H1 (cell line): ENCODE measurements around the gene TFR2. TPM values are rescaled to one million over a fixed set of nuclear protein-coding genes. Genes with fewer than 3 reads are reported as not detected.

Source experiments
- CTCF ChIA-PET: fragments of 300-600 bp; sonication (Branson Sonifier 250); formaldehyde crosslinking; loops from one replicate; lab custom pipeline; 2021; ENCODE audit not compliant: partially characterized antibody; lab: Charles Lee
- POLR2A ChIA-PET: fragments of 300-600 bp; sonication (Branson Sonifier 250); formaldehyde crosslinking; loops from one replicate; lab custom pipeline; 2021; ENCODE audit warnings: inconsistent platforms; ENCODE audit not compliant: partially characterized antibody; lab: Charles Lee
- DNase-seq, 2 experiments: peaks; one replicate each; pipeline versions ENCODE4 v3.0.0 to v3.0.0-alpha.2; 2010 to 2022; ENCODE audit warnings: low spot score in 2 of 2, low read depth in 1 of 2, mixed read lengths in 1 of 2
- FAIRE-seq: peaks from 2 replicates; lab custom pipeline; 2011; peaks lifted over from hg19 to GRCh38; lab: Jason Lieb, UNC
- H2AFZ ChIP-seq: 2 replicates; pipeline ENCODE4 v1.8.1; 2012; ENCODE audit warnings: low read length, inconsistent platforms
- H2AK5ac ChIP-seq: 2 replicates; pipeline ENCODE4 v1.6.1; 2013; ENCODE audit warnings: low read depth, low read length
- H2BK120ac ChIP-seq: replicated peaks from 2 replicates; pipeline ENCODE3; 2013; ENCODE audit warnings: low read depth, low read length, inconsistent platforms
- H2BK12ac ChIP-seq: 2 replicates; pipeline ENCODE4 v1.6.1; 2013; ENCODE audit warnings: low read depth, low read length
- H2BK15ac ChIP-seq: 2 replicates; pipeline ENCODE4 v1.6.1; 2013; ENCODE audit warnings: low read length
- H2BK20ac ChIP-seq: 2 replicates; pipeline ENCODE4 v1.6.1; 2013; ENCODE audit warnings: low read length
- H2BK5ac ChIP-seq: 2 replicates; pipeline ENCODE4 v1.6.1; 2013; ENCODE audit warnings: low read depth, low read length
- H3K14ac ChIP-seq: 2 replicates; pipeline ENCODE4 v1.6.1; 2013; ENCODE audit warnings: inconsistent platforms; ENCODE audit not compliant: insufficient read length
- H3K18ac ChIP-seq: 2 replicates; pipeline ENCODE4 v1.6.1; 2013; ENCODE audit warnings: low read length; ENCODE audit errors: extremely low read depth
- H3K23ac ChIP-seq: 2 replicates; pipeline ENCODE4 v1.6.1; 2013; ENCODE audit warnings: inconsistent platforms; ENCODE audit not compliant: insufficient read length
- H3K23me2 ChIP-seq: 2 replicates; pipeline ENCODE4 v1.6.1; 2013; ENCODE audit warnings: low read depth, low read length
- H3K27ac ChIP-seq: 2 replicates; pipeline ENCODE4 v1.6.1; 2011; ENCODE audit warnings: low read depth, low read length, inconsistent platforms
- H3K27me3 ChIP-seq, 4 experiments: replicated peaks in 1 of 4; 1 replicate in 1 of 4; 2 replicates in 3 of 4; pipeline versions ENCODE4 v1.6.1 to v1.8.1; 2011 to 2013; ENCODE audit warnings: low read length in 3 of 4, mild to moderate bottlenecking in 3 of 4, inconsistent platforms in 2 of 4, mixed read lengths in 2 of 4, moderate library complexity in 1 of 4; ENCODE audit not compliant: control insufficient read depth in 3 of 4, insufficient read depth in 3 of 4; ENCODE audit errors: extremely low read depth in 1 of 4
- H3K36me3 ChIP-seq, 4 experiments: 2 replicates each; pipeline versions ENCODE4 v1.6.1 to v1.8.1; 2011 to 2013; ENCODE audit warnings: mild to moderate bottlenecking in 4 of 4, low read length in 3 of 4, moderate library complexity in 2 of 4, control low read depth in 1 of 4, inconsistent platforms in 1 of 4; ENCODE audit not compliant: insufficient read depth in 4 of 4, control insufficient read depth in 2 of 4
- H3K4ac ChIP-seq: replicated peaks from 2 replicates; pipeline ENCODE3; 2013; ENCODE audit warnings: low read length, low read depth, mixed read lengths, inconsistent platforms; ENCODE audit not compliant: insufficient read length
- H3K4me1 ChIP-seq, 4 experiments: replicated peaks in 1 of 4; 1 replicate in 1 of 4; 2 replicates in 3 of 4; pipeline versions ENCODE4 v1.6.1 to v1.8.1; 2011 to 2013; ENCODE audit warnings: low read length in 3 of 4, inconsistent platforms in 2 of 4, mixed read lengths in 1 of 4; ENCODE audit not compliant: insufficient read depth in 4 of 4, control insufficient read depth in 3 of 4
- H3K4me2 ChIP-seq, 2 experiments: 2 replicates each; pipeline versions ENCODE4 v1.6.1 to v1.8.1; 2011 to 2013; ENCODE audit warnings: low read depth in 2 of 2, low read length in 2 of 2, control low read depth in 1 of 2, inconsistent platforms in 1 of 2, mild to moderate bottlenecking in 1 of 2; ENCODE audit not compliant: insufficient read depth in 1 of 2
- H3K4me3 ChIP-seq, 4 experiments: fragments of 200-600, 300-600 bp in 1 of 4; sonication (generic), shearing (Covaris generic), sonication (Bioruptor Twin) in 1 of 4; 2 replicates each; pipeline versions ENCODE4 v1.5.1 to v1.8.1; 2011 to 2016; ENCODE audit warnings: low read length in 4 of 4, low read depth in 3 of 4, control low read depth in 2 of 4, inconsistent platforms in 2 of 4, mild to moderate bottlenecking in 2 of 4, mixed read lengths in 1 of 4, moderate library complexity in 1 of 4; ENCODE audit not compliant: insufficient read depth in 2 of 4; ENCODE audit errors: extremely low read depth in 1 of 4
- H3K56ac ChIP-seq: replicated peaks from 2 replicates; pipeline ENCODE3; 2013; ENCODE audit warnings: low read depth, mild to moderate bottlenecking, mixed read lengths, low read length, inconsistent platforms; ENCODE audit not compliant: insufficient read length
- H3K79me1 ChIP-seq: 2 replicates; pipeline ENCODE4 v1.6.1; 2013; ENCODE audit warnings: low read depth, low read length, control low read depth
- H3K79me2 ChIP-seq, 2 experiments: 2 replicates each; pipeline versions ENCODE4 v1.6.1 to v1.8.1; 2012 to 2013; ENCODE audit warnings: low read length in 2 of 2, mild to moderate bottlenecking in 2 of 2, inconsistent platforms in 1 of 2; ENCODE audit not compliant: insufficient read depth in 2 of 2, control insufficient read depth in 1 of 2
- H3K9ac ChIP-seq, 4 experiments: replicated peaks in 1 of 4; 1 replicate in 1 of 4; 2 replicates in 3 of 4; pipeline versions ENCODE4 v1.6.1 to v1.8.1; 2011 to 2013; ENCODE audit warnings: low read depth in 3 of 4, low read length in 3 of 4, control low read depth in 2 of 4, mild to moderate bottlenecking in 2 of 4, moderate library complexity in 2 of 4, inconsistent platforms in 1 of 4; ENCODE audit errors: extremely low read depth in 1 of 4
- H3K9me3 ChIP-seq, 2 experiments: 2 replicates each; pipeline versions ENCODE4 v1.6.1 to v1.8.1; 2012 to 2013; ENCODE audit warnings: mild to moderate bottlenecking in 2 of 2, moderate library complexity in 2 of 2, control low read depth in 1 of 2, inconsistent platforms in 1 of 2, low read depth in 1 of 2, low read length in 1 of 2, mixed read lengths in 1 of 2; ENCODE audit not compliant: insufficient read depth in 2 of 2
- H4K20me1 ChIP-seq, 2 experiments: replicated peaks in 1 of 2; 2 replicates each; pipeline versions ENCODE3 to v1.8.1; 2011 to 2013; ENCODE audit warnings: inconsistent platforms in 2 of 2, low read length in 2 of 2, mild to moderate bottlenecking in 1 of 2; ENCODE audit not compliant: insufficient read depth in 2 of 2, control insufficient read depth in 1 of 2
- H4K5ac ChIP-seq: 2 replicates; pipeline ENCODE4 v1.6.1; 2013; ENCODE audit warnings: low read length, low read depth, mixed read lengths, inconsistent platforms; ENCODE audit not compliant: insufficient read length
- H4K8ac ChIP-seq: 2 replicates; pipeline ENCODE4 v1.8.0; 2013; ENCODE audit warnings: mild to moderate bottlenecking, moderate library complexity, low read length, inconsistent platforms; ENCODE audit not compliant: insufficient read depth; ENCODE audit errors: extremely low read depth
- H4K91ac ChIP-seq: replicated peaks from 2 replicates; pipeline ENCODE3; 2013; ENCODE audit warnings: low read length, mixed read lengths, inconsistent platforms; ENCODE audit not compliant: insufficient read length
- EGR1 ChIP-seq: IDR thresholded peaks from 2 replicates; pipeline ENCODE4 v1.6.1; 2011; ENCODE audit warnings: low read depth, low read length, borderline replicate concordance
- JUN ChIP-seq: IDR thresholded peaks from 2 replicates; pipeline ENCODE4 v1.6.1; 2011; ENCODE audit warnings: low read depth, mild to moderate bottlenecking, improper control_type of control experiment, low read length
- NRF1 ChIP-seq: IDR thresholded peaks from 2 replicates; pipeline ENCODE4 v1.6.1; 2011; ENCODE audit warnings: mild to moderate bottlenecking, low read depth, low read length, improper control_type of control experiment
- POU5F1 ChIP-seq: IDR thresholded peaks from 2 replicates; pipeline ENCODE4 v1.6.1; 2011; ENCODE audit warnings: low read depth, mild to moderate bottlenecking, low read length, moderate library complexity
- RAD21 ChIP-seq, 2 experiments: IDR thresholded peaks in 1 of 2; conservative IDR thresholded peaks in 1 of 2; 2 replicates each; pipeline ENCODE4 v1.6.1; 2011; ENCODE audit warnings: low read depth in 2 of 2, low read length in 2 of 2, improper control_type of control experiment in 1 of 2, inconsistent platforms in 1 of 2, mild to moderate bottlenecking in 1 of 2, moderate library complexity in 1 of 2
- RNF2 ChIP-seq: fragments of 200-900, 300-1000 bp; sonication (generic); IDR thresholded peaks from 2 replicates; pipeline ENCODE4 v1.7.1; 2016; ENCODE audit warnings: borderline replicate concordance, low read depth, mild to moderate bottlenecking, antibody characterized with exemption, low read length; ENCODE audit not compliant: poor library complexity, severe bottlenecking; ENCODE audit errors: missing control alignments
- SRF ChIP-seq: IDR thresholded peaks from 2 replicates; pipeline ENCODE4 v1.6.1; 2011; ENCODE audit warnings: mild to moderate bottlenecking, low read depth, low read length, moderate library complexity
- TBP ChIP-seq: IDR thresholded peaks from 2 replicates; pipeline ENCODE4 v1.6.1; 2011; ENCODE audit warnings: low read depth, low read length, improper control_type of control experiment
- TEAD4 ChIP-seq: IDR thresholded peaks from 2 replicates; pipeline ENCODE4 v1.6.1; 2012; ENCODE audit warnings: low read depth, low read length, inconsistent platforms, mixed read lengths
- WGBS, 2 experiments: shearing (Covaris generic) in 1 of 2; methylation state at CpG; one replicate each; pipeline versions ENCODE4 v1.1.6 to v1.1.7; 2013 to 2015; ENCODE audit warnings: low lambda C conversion rate in 2 of 2, mixed read lengths in 2 of 2, inconsistent platforms in 1 of 2, low coverage in 1 of 2, missing lambda C conversion rate in 1 of 2; ENCODE audit not compliant: insufficient replicate concordance in 2 of 2, insufficient coverage in 1 of 2, insufficient read length in 1 of 2; ENCODE audit errors: extremely low coverage in 1 of 2, missing lambda C conversion rate in 1 of 2; 5-methylcytosine and 5-hydroxymethylcytosine counted together
- polyA plus RNA-seq, 7 experiments: library from polyadenylated mRNA; depleted of rRNA in 3 of 7; stranded (reverse) in 5 of 7; unstranded in 2 of 7; fragments of >200 nt in 5 of 7; fragments of 200-250 nt in 2 of 7; gene quantifications; 1 replicate in 5 of 7; 2 replicates in 1 of 7; 4 replicates in 1 of 7; pipeline versions ENCODE4 v1.2.1 to v1.2.3, GENCODE V29; 2011 to 2013; ENCODE audit warnings: missing spikeins in 2 of 7, mixed read lengths in 2 of 7
- total RNA-seq: library from RNA; stranded (reverse); fragmentation: NEBNext Ultra II Directional; extraction: Animal tissue kit (Norgen Biotek cat#: 25700); gene quantifications from 2 replicates; pipeline ENCODE4 v1.2.1, GENCODE V29; 2021

The TFR2 gene
- total and polyA plus RNA-seq, 2 of the 8 experiments (the other 6 are each of a cell fraction or from before 2014, with no cell fraction given), result 4.6 to 5.7 TPM

- H4K8ac ChIP-seq, result peak within 1 kb of the TSS; percentile 37; the same call in 1 of the 2 replicates
- peak within 1 kb of the TSS; percentile 80 to 88 (median 80) for H3K4me3 ChIP-seq
- H3K23ac ChIP-seq, result no peak within 1 kb of the TSS
- H3K27me3 ChIP-seq, result peaks cover 0 to 2% (median under 1%) of the 10 kb centered on the region in 4 experiments; a peak in 3 of 7 replicates
- H2BK5ac ChIP-seq, result peak within 1 kb of the TSS; percentile 96
- H2AFZ ChIP-seq, result no peak within 1 kb of the TSS
- peak within 1 kb of the TSS; percentile 72 to 97 (median 85) for H3K9ac ChIP-seq
- H2BK20ac ChIP-seq, result 0 out of 2 replicates have a peak within 1 kb of the TSS, but pooled peaks have one; percentile 80
- peak within 1 kb of the TSS; percentile 97 for H3K18ac ChIP-seq
- peaks cover 6 to 8% (median 7%) of the 10 kb centered on the region in 4 experiments; a peak in 6 of 8 replicates for H3K36me3 ChIP-seq
- peak within 1 kb of the TSS; percentile 86 for H3K27ac ChIP-seq
- no peaks in the 10 kb centered on the region for H3K9me3 ChIP-seq
- DNase-seq, result peak; percentile 99 to 100
- no peak within 1 kb of the TSS for H3K14ac ChIP-seq
- 1% methylated on average over 42 of the region's 53 CpGs; no CpG with 5 or more reads in 1 of the 2 experiments for WGBS, 2 experiments
- peaks cover 10% of the 10 kb centered on the region for H3K23me2 ChIP-seq
- POLR2A ChIA-PET, result interaction anchor here (0.6 to 10.0 kb wide), 33 partner anchors 10 to 266 kb away, joined by 3 to 172 read pairs (median 5); partner anchors contain the start of genes AGFG2, MEPCE, MOSPD3 and PCOLCE
- H2BK120ac ChIP-seq, result no peak within 1 kb of the TSS
- no peaks in the 10 kb centered on the region; the same call in 1 of the 2 replicates for H3K79me1 ChIP-seq
- no peak within 1 kb of the TSS; the same call in 1 of the 2 replicates for H2AK5ac ChIP-seq
- H3K4me1 ChIP-seq, result peaks cover 0 to 36% (median 20%) of the 10 kb centered on the region in 4 experiments; a peak in 6 of 7 replicates
- H4K91ac ChIP-seq, result peak within 1 kb of the TSS; percentile 69
- H4K20me1 ChIP-seq, result peaks cover 2 to 5% of the 10 kb centered on the region in 2 experiments
- CTCF ChIA-PET, result interaction anchor here (0.6 to 11.4 kb wide), 23 partner anchors 9 to 340 kb away, joined by 3 to 171 read pairs (median 4); partner anchors contain the start of genes PCOLCE, POP7 and SAP25
- H3K4ac ChIP-seq, result peak within 1 kb of the TSS; percentile 76
- peak; percentile 97 for FAIRE-seq
- H4K5ac ChIP-seq, result peak within 1 kb of the TSS; percentile 83
- H3K79me2 ChIP-seq, result peaks cover 0 to 11% of the 10 kb centered on the region in 2 experiments; a peak in 1 of 4 replicates
- H2BK12ac ChIP-seq, result no peak within 1 kb of the TSS; the same call in 1 of the 2 replicates
- peak within 1 kb of the TSS; percentile 84 for H3K56ac ChIP-seq
- peak within 1 kb of the TSS; percentile 99 for H2BK15ac ChIP-seq
- peak within 1 kb of the TSS; percentile 83 to 92 for H3K4me2 ChIP-seq
- no peak for TF ChIP-seq EGR1
- TF ChIP-seq POU5F1, result no peak
- TF ChIP-seq TBP, result peak; percentile 72; the same call in 1 of the 2 replicates
- TF ChIP-seq RNF2, result no peak
- TF ChIP-seq RAD21 (IDR thresholded peaks at IDR 0.05 in 1 of 2, conservative IDR thresholded peaks at IDR 0.05 in 1 of 2; ENCODE audit: low read depth in 2 of 2, low read length in 2 of 2), result 0 out of 4 replicates have a peak, but pooled peaks of 1 of the 2 experiments have one; percentile 4
- TF ChIP-seq NRF1, result 0 out of 2 replicates have a peak, but pooled peaks have one; percentile 12
- TF ChIP-seq TEAD4, result 0 out of 2 replicates have a peak, but pooled peaks have one; percentile 2
- TF ChIP-seq SRF, result no peak
- no peak for TF ChIP-seq JUN
Measured at GRCh38 chr7:100586266-100587025, 54.9 kb downstream of the TFR2 start, which contains the start of gene FBXO24. TSS of gene FBXO24 (plus strand) at chr7:100586328. CDS start at chr7:100586626, 298 bp downstream.
